Fibroblast of skin of scalp (primary cell): Measurements from ENCODE around the gene GPX3.

ENCODE experiments used
- DNase-seq: peaks from one replicate; pipeline ENCODE4 v3.0.0-alpha.2; 2013

Gene GPX3

DNA sequence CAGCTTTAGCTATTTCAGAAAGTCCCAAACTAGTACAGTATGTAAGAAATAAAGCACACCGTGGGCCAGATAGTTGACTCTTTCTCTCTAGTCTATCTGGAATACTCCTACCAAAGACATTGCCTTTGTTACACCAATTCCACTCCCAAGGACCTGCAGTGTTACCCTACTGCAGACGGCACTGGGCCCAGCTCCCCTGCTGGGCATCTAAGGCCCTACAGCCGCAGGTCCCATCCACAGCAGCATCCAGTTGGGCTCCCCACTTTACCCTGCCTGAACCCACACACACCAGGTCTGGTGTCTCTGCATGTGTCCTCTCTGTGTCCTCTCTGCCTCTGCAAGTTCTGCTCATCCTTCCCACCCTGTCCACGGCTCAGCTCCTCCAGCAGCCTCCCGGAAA is 37.9 kb downstream of the GPX3 start:
- no peak for DNase-seq

DNA sequence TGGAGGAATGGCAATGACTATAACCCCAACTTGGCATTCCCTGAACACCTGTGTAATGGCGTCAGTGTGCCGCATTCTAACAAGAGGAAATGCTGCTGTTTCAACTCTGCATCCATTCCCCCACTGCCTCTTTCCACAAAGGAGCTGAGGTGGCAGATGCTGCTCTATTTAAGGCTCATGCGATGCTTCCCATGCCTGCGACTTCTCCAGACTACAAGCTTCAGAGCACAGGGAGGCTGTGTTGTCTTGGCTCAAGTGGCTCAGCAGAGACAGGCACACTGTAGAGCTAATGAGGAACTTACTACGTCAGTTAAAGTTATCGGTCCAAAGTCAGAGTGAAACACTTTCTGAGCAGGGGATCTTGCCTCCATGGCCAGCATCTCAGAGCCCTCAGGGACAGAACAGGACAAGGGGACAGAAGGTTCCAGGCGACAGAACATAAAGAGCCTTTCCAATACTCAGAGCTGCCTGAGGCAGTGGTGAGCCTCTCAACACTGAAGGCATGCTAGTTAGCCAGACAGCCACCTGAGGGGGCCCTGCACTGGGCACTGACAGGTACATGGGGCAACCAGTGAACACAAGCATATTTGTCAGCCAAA is 38.6 kb downstream of the GPX3 start:
- no peak for DNase-seq

DNA sequence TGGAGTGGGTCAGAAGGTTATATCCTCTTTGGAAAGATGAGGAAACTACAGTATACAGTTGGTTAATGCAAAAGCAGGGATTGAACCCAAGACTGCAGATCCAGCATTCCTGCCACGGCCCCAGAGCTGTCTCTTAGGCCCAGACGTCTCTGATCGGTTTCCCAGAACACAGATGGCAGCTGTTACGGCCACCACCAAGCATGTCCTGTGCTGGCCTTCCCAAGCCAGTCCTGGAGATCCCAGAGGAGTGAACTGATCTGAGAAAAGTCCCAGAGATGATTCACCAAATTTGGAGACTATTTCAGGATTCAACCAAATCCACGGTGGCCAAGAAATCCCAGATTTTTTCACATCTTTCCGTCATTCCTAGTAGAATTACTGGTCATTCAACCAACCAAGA is 40.4 kb downstream of the GPX3 start:
- no peak for DNase-seq

DNA sequence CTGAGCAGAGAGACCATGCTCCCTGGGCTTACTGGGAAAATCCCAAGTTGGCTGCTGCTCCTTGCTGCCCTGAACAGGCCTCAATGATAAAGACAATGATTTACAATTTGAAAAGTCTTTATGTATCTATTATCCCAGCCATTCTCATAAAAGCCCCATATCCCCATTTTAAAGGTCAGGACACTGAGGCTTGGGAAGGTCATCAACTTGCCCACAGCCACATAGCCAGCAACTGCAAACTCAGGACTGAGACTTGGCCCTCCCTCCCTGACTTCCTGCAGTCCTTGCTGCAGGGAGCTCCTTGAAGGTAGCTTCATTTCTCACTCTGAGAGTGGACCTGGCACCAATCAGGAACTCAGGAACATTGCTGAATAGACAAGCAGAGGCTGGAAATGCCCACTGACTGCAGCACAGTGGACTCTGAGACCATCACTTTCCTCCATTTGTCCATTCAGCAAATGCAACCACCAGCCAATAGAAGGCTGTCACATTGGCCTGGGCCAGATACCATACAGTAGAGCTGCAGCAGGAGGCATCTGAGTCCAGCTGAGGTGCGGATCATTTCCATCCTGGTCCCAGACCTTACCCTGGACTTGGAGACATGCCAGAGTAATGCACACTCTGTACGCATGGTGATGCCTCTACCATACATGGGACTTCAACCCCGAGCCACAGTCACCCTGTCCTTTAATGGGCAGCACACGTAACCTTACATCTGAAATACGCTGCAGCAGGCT is 42.2 kb downstream of the GPX3 start:
- no peak for DNase-seq

DNA sequence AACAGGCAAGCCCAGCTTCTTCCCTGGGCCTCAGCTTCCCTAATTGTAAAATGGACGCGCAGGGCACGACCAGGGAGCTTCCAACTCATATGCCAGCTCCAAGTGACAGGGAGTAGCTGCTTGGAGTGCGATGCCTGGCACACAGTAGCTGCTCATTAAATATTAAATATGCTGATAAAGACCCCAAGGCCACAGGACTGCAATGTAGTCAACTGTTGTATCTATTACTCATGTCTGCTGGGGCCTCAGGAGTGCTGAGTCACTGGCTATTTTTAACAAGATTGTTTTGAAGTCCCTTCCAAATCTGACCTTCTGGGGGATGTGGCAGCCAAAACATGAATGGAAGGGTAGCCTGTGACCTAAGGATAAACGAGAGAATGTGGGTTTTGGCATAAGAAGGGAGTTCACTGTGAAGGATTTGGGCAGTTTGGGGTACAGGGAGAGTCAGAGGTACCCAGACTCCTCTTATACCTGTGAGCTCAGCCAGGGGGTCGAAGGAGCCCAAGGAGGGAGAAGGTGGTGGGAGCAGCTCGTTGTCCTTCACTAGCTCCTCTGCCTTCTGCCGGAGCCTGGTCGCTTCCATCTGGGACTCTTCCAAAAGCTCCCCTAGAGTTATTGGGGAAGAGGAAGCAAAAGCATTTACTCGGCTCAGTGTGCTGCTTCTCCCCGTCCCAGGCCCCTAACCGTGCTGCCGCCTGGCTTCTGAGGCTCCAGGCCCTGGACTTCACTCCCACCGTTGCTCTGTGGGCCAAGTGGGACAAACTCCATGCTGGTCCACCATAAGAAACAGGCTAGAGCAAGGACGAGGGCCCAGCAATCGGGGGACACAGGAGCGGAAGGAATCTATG is 43.0 kb downstream of the GPX3 start:
- peak; percentile 84 for DNase-seq

DNA sequence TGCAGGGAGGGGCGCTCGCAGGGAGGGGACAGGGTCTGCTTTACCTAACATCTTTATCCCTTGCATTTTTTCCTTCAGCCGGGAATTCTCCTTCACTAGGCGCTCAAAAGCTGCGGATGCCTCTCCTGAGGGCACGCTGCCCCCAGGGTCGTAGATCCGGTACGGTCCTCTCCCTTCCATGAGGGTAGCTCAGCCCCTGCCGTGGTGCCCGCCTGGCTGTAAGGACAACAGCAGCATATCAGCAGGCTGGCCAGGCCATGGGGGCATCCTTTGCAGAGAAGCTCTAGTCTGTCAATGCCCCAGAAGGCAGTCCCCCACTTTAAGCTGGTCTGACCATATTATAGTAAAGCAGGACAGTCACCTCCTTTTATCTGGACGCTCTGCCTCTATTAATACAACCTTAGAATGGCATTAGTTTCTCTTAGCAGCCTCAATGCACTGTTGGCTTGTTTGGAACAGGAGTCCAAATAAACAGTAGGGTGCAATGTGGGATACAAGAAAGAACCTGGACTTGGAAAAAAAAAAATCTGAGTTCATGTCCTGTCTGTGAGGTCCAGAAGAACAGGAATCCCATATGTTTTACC is 44.6 kb downstream of the GPX3 start:
- no peak for DNase-seq

DNA sequence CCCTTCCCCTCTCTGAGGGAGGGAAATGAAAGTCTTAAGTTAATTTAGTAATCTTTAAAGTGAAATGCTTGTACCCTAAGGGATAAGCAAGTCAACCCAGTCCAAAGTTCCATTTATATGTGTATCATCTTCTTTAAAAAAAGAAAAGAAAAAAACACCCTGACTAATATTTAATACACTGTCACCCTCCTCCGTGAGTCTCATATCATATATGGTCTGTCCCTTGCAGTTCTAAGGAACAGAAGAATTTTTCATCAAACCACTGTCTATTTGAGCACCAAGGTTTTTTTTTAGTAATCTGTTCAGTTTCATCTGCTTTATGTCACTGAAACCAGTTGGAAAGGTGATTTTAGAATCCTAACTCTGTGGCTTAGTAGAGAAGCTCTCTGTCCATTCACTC is 45.2 kb downstream of the GPX3 start:
- no peak for DNase-seq

DNA sequence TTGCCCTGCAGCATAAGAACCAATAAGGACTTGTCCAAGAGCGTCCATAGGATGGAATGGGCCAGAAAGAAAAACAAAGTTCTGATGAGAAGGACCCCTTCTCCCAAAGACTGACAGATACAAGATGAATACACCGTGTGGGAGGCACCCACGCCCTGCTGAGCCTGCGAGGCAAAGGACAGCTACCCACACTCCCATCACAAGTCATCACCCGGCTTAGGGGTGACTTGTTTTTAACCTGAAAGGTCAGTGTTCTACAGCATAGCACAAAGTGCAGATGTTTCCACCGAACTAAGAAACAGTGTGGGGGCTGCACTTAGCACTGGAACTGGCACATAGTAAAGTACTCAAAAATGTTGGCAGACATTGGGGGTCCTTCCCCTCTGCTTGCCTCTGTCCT is 46.5 kb downstream of the GPX3 start:
- no peak for DNase-seq

DNA sequence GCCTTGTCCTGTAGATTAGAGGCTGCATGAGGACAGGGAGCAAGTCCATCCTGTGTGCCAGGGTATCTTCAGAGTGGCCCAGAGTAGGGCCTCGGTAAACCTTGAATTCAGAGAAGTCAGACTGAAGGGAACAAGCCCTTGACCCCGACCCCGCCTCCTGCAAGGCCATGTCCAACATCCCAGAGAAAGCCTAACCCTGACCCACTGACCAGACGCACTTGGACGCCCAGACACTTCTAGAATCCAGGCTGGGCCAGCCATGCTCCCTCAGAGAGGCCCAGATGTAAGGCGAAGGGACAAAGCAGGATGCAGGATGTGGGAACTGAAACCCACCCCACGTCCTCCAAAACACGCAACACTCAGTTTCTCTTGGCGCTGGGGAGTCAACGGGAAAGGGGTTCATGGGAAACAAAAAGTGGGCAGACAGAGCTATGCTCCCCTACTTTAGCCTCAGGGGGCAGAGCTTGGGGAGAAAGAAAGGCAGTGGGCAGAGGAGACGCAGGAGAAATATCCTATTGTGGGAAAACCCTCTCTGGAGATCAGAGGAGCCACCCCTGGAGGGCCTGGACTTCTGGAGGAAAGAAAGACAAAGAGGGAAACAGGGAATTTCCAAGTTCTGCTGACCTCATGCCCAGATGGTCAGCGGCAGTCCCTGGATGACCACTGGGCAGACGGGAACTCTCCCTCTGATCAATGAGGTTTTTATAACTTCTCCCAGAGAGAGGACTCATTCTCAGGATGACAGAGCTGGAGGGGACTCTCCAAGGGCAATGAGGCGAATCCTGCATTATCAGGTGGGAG is 47.4 kb downstream of the GPX3 start:
- no peak for DNase-seq

DNA sequence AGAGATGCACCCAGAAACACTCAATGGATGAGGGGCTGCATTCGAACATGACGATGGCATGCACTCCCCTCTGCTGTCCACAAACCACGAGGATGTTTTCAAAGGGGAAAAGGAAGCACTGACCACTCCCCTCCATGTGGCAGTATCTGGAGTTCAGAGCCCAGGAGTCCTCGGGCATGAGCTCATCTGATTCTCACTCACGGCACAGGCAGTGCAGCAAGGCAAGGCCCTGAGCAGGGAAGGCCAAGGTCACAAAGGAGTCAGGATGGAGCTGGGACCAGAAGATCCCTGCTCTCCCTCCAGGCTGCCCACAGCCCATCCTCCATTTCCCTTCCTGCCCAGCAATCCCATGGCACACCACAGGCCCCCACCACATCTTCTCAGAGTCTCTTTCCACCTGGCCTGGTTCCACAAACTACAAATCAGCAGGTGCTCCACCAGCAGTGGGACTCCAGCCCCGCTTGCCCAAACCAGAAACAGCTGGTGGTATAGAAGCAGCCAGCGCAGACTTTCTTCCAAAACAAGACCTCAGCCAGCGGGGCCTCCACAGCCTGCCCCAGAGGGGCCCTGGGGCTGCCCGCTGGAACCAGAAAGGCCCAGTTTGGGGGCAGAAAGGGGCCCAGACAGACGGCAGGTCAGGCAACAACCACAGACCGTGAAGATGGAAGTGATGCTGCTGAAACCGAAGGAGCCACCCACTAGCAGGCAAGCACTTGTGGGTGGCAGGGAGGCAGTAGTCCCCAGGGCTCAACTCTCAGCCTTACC is 48.2 kb downstream of the GPX3 start:
- no peak for DNase-seq

DNA sequence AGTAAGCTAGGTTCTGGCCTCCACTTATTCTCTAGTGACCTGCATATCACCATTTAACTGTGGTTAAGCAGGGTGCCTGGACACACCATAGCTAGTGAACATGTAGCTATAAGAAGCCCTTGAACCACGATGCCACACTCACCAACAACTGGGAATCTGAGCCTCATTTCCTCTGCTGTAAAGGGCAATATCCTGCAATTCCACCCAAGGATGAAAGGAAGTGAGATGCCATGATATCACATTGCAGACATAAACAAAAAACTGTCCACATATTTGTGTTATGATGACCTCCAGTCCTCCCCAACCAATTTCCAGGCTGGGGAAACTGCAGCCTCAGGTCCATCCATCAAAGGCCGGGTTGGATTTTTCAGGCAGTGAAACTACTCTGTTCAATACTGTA is 50.1 kb downstream of the GPX3 start:
- no peak for DNase-seq

DNA sequence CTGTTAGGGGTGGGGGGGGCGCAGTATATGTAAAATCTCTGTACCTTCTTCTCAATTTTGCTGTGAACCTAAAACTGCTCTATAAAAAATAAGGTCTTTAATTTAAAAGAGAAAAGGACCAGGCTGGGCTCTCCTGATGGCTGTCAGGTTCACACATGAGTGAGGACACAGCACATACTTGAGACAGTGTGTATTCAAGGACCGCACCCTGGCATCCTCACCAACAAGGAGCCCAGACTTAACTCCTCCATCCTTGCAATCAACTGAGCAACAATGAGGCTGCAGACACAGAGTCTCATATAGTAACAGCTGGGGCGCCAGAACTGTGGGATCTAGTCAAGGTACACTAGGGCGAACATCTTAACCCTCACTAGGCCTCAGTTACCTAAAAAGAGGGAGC is 50.6 kb downstream of the GPX3 start:
- DNase-seq, result no peak

DNA sequence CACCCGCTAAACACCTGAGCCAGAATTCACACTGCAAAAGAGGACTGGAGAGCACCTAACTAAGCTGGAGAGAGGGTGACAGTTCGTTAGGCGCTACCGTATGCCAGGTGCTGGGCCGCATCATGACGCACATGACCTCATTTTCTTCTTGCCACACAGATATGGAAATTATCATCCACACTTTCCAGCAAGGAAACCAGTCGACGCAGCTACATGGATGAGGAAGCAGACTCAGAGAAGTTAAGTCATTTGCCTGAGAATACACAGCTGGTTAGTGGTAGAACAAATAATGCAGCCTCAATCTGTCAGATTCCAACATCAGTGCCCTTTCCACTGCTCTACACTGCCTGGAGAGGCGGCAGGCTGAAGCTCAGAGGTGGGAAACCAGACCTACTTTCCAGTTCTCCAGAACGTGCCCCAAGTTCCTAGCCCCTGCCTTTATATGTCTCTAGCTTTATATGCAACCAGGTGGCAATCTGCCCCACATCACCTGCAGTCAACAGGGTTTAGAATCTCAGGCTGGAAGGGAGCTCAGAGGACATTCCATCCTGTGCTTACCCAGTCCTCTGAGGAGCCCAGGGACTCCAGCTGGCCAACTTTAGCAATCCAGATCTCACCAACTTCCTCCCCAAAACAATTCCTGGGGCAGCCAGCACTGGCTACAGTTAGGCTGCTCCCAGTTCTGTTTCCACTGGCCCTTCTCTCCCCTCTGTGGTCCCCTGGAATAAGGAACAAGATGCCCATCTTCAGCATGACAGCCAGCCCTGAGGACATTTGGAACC is 51.6 kb downstream of the GPX3 start:
- peak; percentile 28 for DNase-seq

DNA sequence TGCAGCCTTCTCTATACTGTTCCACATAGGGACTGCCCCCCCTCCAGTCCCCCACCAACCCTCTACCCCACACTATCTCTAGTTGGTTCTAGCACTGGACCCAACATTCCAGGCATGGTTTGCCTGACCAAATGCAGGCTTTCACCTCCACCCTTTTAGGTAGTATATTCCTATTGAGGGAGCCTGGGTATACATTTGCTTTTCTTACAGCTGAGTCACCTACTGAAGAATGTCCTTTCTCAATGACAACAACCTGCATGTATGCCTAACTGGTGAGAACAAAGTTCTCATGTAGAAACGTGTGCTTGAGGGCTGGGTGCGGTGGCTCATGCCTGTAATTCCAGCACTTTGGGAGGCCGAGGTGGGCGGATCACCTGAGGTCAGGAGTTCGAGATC is 52.2 kb downstream of the GPX3 start:
- peak; percentile 79 for DNase-seq

DNA sequence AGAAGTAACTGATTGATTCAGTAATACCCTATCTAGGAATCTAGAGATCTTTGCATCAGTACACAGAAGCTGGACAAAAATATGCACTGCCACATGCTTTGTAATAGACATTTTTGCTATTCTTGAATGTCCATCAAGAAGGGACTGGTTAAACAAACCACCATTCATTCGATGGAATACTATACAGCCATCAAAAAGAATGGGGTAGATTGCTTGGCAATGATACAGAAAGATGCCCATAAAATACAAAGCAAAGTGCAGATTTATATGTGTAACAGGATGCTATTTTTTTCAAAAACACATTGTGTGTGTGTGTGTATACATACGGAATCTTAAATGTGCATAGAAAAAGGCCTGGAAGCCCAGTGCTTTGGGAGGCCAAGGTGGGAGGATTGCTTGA is 52.9 kb downstream of the GPX3 start:
- no peak for DNase-seq

DNA sequence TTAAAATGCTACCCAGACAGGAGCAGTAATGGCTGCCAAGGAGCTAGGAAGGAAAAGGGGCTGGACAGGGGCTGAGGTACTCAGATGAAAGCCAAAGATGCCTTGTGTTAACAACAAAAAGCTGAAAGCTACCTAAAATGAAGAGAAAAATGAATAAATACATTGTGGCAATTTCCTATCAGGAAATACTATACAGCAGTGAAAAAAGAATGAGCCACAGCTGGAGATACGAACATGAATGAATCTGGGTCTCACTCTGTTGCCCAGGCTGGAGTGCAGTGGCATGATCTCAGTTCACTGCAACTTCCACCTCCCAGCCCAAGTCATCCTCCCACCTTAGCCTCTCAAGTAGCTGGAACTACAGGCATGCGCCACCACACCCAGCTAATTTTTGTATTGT is 54.2 kb downstream of the GPX3 start:
- no peak for DNase-seq

DNA sequence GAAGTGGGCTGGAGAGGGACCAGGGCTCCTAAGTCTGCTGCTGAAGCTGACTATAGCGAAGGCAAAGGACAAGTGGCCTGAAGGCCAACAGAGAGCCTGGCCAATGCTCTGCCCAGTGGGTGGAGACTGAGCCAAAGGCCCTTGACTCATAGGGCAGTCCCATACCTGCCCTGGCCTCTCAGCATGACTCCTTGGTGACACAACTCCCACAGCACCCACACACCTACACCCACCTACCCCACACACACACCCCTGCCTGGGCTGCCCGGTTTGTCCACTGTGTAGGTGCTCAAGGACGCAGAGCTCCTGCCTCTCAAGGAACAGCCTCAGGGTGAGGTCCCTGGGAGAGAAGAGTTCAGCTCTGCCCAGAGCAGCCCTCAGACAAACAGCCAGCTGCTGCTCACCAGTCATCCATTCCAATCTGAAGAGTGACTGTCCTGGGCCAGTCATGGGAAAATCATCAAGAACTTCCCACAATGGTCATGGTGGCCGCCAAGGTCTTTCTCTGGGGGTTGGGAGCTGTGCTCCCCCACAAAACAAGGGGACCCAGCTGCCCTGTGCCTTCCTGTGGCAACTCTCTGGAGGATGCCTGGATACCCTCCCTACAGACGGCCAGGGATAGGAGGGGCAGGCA is 55.4 kb downstream of the GPX3 start:
- peak; percentile 45 for DNase-seq

DNA sequence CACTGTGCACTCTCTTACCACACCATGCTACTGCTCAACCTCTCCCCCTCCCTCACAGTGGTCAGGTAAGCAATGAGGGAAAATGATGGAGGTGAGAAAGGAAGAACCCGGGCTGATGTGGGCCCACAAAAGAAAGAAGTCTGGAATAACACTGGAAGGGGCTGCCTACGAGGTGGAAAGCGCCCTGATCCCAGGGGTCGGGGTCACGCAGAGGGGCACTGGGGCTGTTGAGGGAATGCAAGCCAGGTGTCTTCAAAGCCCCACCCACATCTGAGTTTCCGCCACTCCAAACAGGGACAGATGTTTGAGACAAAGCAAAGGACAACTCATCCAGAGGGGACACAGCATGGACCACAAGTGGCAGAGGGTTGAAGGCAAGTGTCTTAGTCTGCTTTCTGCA is 56.2 kb downstream of the GPX3 start:
- no peak for DNase-seq

DNA sequence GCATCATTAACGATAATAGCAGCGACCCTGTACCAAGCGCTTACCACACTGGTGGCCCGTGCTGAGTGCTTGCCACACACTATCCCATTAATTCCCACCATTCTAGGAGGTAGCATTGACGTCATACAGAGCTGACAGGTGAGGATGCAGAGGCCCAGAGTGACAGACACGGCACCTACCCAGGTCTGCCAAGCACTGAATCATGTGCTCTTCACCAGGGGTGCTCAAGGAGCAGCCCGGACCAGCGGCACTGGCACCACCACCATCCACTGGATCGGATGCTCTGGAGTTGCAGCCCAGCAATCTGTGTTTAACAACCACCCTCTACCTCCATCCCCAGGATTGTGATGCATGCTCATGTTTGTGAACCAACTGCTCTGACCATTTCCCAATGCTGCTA is 57.0 kb downstream of the GPX3 start:
- no peak for DNase-seq

DNA sequence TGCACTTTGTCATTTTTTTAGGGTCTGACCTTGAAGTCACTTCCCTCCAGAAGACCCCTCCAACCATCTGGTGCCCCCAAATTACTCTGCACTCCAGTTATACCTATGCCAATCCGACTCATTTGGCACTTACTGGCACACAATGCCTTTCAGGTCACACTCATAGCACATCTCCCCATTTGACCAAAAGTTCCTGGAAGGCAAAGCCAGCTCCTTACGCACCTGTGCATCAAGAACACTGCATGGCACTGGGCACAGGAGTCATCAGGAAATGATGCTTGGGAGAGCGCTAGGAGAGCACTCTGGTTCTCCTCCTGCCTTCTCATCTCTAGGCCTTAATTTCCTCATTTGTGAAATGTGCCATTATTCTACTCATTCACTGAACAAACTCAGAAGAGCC is 57.6 kb downstream of the GPX3 start:
- DNase-seq, result no peak
